Activated CD8-positive, alpha-beta T cell treated with anti-CD3 and anti-CD28 coated beads for 36 hours (primary cell): ENCODE results near the gene WSCD2. TPM values are rescaled to one million over a fixed set of nuclear protein-coding genes. Genes with fewer than 3 reads are reported as not detected.

Source experiments
- ATAC-seq: fragments of 200-7000 bp; cut with Tn5 transposase; one replicate; pipeline ENCODE4 v1.10.0; 2021; ENCODE audit warnings: mild to moderate bottlenecking, moderate library complexity
- CTCF ChIA-PET: fragments of 350-600 bp; sonication (Branson Sonifier 250); formaldehyde crosslinking; loops from one replicate; lab custom pipeline; 2021; ENCODE audit warnings: antibody characterized with exemption; lab: Charles Lee
- POLR2A ChIA-PET: fragments of 350-600 bp; sonication (Branson Sonifier 250); formaldehyde crosslinking; loops from one replicate; lab custom pipeline; 2021; ENCODE audit warnings: antibody characterized with exemption; lab: Charles Lee
- DNase-seq: peaks from one replicate; pipeline ENCODE4 v3.0.0-alpha.2; 2020
- H3K27ac Mint-ChIP-seq: one replicate; pipeline ENCODE4 v1.8.0; 2021; ENCODE audit warnings: mild to moderate bottlenecking, mixed read lengths
- H3K27me3 Mint-ChIP-seq: one replicate; pipeline ENCODE4 v1.8.0; 2021; ENCODE audit warnings: mixed read lengths
- H3K36me3 Mint-ChIP-seq: one replicate; pipeline ENCODE4 v1.8.0; 2021; ENCODE audit warnings: low read depth, mixed read lengths
- H3K4me1 Mint-ChIP-seq: one replicate; pipeline ENCODE4 v1.8.0; 2021; ENCODE audit warnings: low read depth, mixed read lengths
- H3K4me3 Mint-ChIP-seq: one replicate; pipeline ENCODE4 v1.8.0; 2021; ENCODE audit warnings: mild to moderate bottlenecking, moderate library complexity, mixed read lengths
- H3K9me3 Mint-ChIP-seq: one replicate; pipeline ENCODE4 v1.8.0; 2021; ENCODE audit warnings: mixed read lengths
- CTCF ChIP-seq: fragments of 200-600 bp; IDR thresholded peaks from one replicate; pipeline ENCODE4 v1.8.0; 2022; ENCODE audit warnings: antibody characterized with exemption, mild to moderate bottlenecking
- intact Hi-C: fragments of 100-400 bp; cut with micrococcal nuclease; formaldehyde crosslinking; loops from one replicate; pipeline ENCODE4 v1.10.0; 2022
- total RNA-seq, 2 experiments: library from RNA; stranded (reverse); gene quantifications; one replicate each; pipeline ENCODE4 v1.2.3, GENCODE V29; 2021

The WSCD2 gene
- total RNA-seq, 2 experiments from 2014 or later, result not detected

GRCh38 chr12:108204117-108204987 lies 75.3 kb downstream of the WSCD2 start:
- ATAC-seq, result no peak
- CTCF ChIA-PET, result no interaction called here
- intact Hi-C loops, result no loop called here

GRCh38 chr12:108205864-108206263 lies 76.8 kb downstream of the WSCD2 start:
- DNase-seq (no peak), ATAC-seq (no peak)
- ChIA-PET POLR2A (no interaction called here), CTCF (no interaction called here)
- no peak for TF ChIP-seq CTCF
- H3K27ac Mint-ChIP-seq, result no peak overlapping the region
- H3K4me3 Mint-ChIP-seq, result no peak overlapping the region
- no peaks in the 10 kb centered on the region for H3K9me3 Mint-ChIP-seq
- H3K4me1 Mint-ChIP-seq, result no peaks in the 10 kb centered on the region
- intact Hi-C loops, result no loop called here
- H3K27me3 Mint-ChIP-seq, result peaks cover 23% of the 10 kb centered on the region
- no peaks in the 10 kb centered on the region for H3K36me3 Mint-ChIP-seq

More at GRCh38 chr12:108204117-108204987, 75.3 kb downstream of the WSCD2 start:
- H3K27ac Mint-ChIP-seq, result no peak overlapping the region
- no peaks in the 10 kb centered on the region for H3K36me3 Mint-ChIP-seq
- H3K4me1 Mint-ChIP-seq, result no peaks in the 10 kb centered on the region
- no peak for DNase-seq
- TF ChIP-seq CTCF, result no peak
- no peak overlapping the region for H3K4me3 Mint-ChIP-seq
- H3K27me3 Mint-ChIP-seq, result peaks cover 19% of the 10 kb centered on the region
- POLR2A ChIA-PET, result no interaction called here
- H3K9me3 Mint-ChIP-seq, result no peaks in the 10 kb centered on the region

GRCh38 chr12:108207791-108208730 lies 79.0 kb downstream of the WSCD2 start:
- H3K9me3 Mint-ChIP-seq, result no peaks in the 10 kb centered on the region
- intact Hi-C loops, result no loop called here
- ChIA-PET POLR2A (no interaction called here), CTCF (no interaction called here)
- no peak overlapping the region for H3K27ac Mint-ChIP-seq
- DNase-seq, result no peak
- no peak for ATAC-seq
- no peaks in the 10 kb centered on the region for H3K4me1 Mint-ChIP-seq
- peaks cover 16% of the 10 kb centered on the region for H3K27me3 Mint-ChIP-seq
- no peak for TF ChIP-seq CTCF
- no peaks in the 10 kb centered on the region for H3K36me3 Mint-ChIP-seq
- H3K4me3 Mint-ChIP-seq, result no peak overlapping the region

GRCh38 chr12:108210001-108210400 lies 80.9 kb downstream of the WSCD2 start:
- no peak for TF ChIP-seq CTCF
- H3K4me3 Mint-ChIP-seq, result no peak overlapping the region
- CTCF ChIA-PET, result no interaction called here
- no peaks in the 10 kb centered on the region for H3K4me1 Mint-ChIP-seq
- intact Hi-C loops, result no loop called here
- POLR2A ChIA-PET, result no interaction called here
- H3K27ac Mint-ChIP-seq, result no peak overlapping the region
- ATAC-seq, result no peak
- DNase-seq, result no peak
- H3K27me3 Mint-ChIP-seq, result peaks cover 17% of the 10 kb centered on the region
- no peaks in the 10 kb centered on the region for H3K9me3 Mint-ChIP-seq
- no peaks in the 10 kb centered on the region for H3K36me3 Mint-ChIP-seq

GRCh38 chr12:108211157-108211556 lies 82.1 kb downstream of the WSCD2 start:
- CTCF ChIA-PET, result no interaction called here
- intact Hi-C loops, result no loop called here
- no peak for DNase-seq
- Mint-ChIP-seq H3K9me3 (no peaks in the 10 kb centered on the region), H3K27me3 (peaks cover 15% of the 10 kb centered on the region), H3K4me3 (no peak overlapping the region), H3K36me3 (no peaks in the 10 kb centered on the region), H3K4me1 (no peaks in the 10 kb centered on the region), H3K27ac (no peak overlapping the region)
- POLR2A ChIA-PET, result no interaction called here
- ATAC-seq, result no peak
- no peak for TF ChIP-seq CTCF
